H9 (cell line): Measurements from ENCODE around the gene BABAM1. TPM values are rescaled to one million over a fixed set of nuclear protein-coding genes. Genes with fewer than 3 reads are reported as not detected.
A peak's percentile ranks its signal among the peaks of the same experiment; 100 is the strongest.

Source experiments
- DNase-seq: peaks from one replicate; pipeline ENCODE4 v3.0.0-alpha.2; 2017
- H2AFZ ChIP-seq: one replicate; pipeline ENCODE4 v1.6.1; 2013; ENCODE audit warnings: mild to moderate bottlenecking, low read length, control low read depth, moderate library complexity
- H2AK5ac ChIP-seq: 2 replicates; pipeline ENCODE4 v1.6.1; 2013; ENCODE audit warnings: low read length, control low read depth, mixed read lengths; ENCODE audit not compliant: insufficient read length
- H2BK120ac ChIP-seq: one replicate; pipeline ENCODE4 v1.6.1; 2013; ENCODE audit warnings: low read depth, mild to moderate bottlenecking, low read length, control low read depth, inconsistent platforms; ENCODE audit not compliant: poor library complexity, severe bottlenecking
- H2BK12ac ChIP-seq: 2 replicates; pipeline ENCODE4 v1.6.1; 2013; ENCODE audit warnings: low read length, control low read depth, mixed read lengths, low read depth; ENCODE audit not compliant: insufficient read length
- H2BK15ac ChIP-seq: 2 replicates; pipeline ENCODE4 v1.6.1; 2013; ENCODE audit warnings: low read depth, low read length, control low read depth
- H2BK20ac ChIP-seq: one replicate; pipeline ENCODE4 v1.6.1; 2013; ENCODE audit warnings: low read depth, mild to moderate bottlenecking, low read length, control low read depth, inconsistent platforms; ENCODE audit not compliant: poor library complexity, severe bottlenecking
- H2BK5ac ChIP-seq: 2 replicates; pipeline ENCODE4 v1.6.1; 2013; ENCODE audit warnings: low read length, control low read depth, mixed read lengths; ENCODE audit not compliant: insufficient read length
- H3K14ac ChIP-seq: 2 replicates; pipeline ENCODE4 v1.6.1; 2013; ENCODE audit warnings: low read length, control low read depth; ENCODE audit not compliant: insufficient read depth
- H3K18ac ChIP-seq: 2 replicates; pipeline ENCODE4 v1.6.1; 2013; ENCODE audit warnings: low read depth, mild to moderate bottlenecking, mixed read lengths, low read length, control low read depth; ENCODE audit not compliant: insufficient read length
- H3K23ac ChIP-seq: 2 replicates; pipeline ENCODE4 v1.6.1; 2013; ENCODE audit warnings: low read length, control low read depth, mixed read lengths, low read depth; ENCODE audit not compliant: insufficient read length
- H3K23me2 ChIP-seq: 2 replicates; pipeline ENCODE4 v1.6.1; 2013; ENCODE audit warnings: low read depth, mild to moderate bottlenecking, mixed read lengths, low read length, control low read depth; ENCODE audit not compliant: insufficient read length, poor library complexity, severe bottlenecking
- H3K27ac ChIP-seq: 2 replicates; pipeline ENCODE4 v1.5.1; 2013; ENCODE audit warnings: low read length, control low read depth, mixed read lengths, low read depth; ENCODE audit not compliant: insufficient read length
- H3K27me3 ChIP-seq: 2 replicates; pipeline ENCODE4 v1.6.1; 2013; ENCODE audit warnings: low read length, control low read depth, inconsistent platforms; ENCODE audit not compliant: insufficient read depth
- H3K4ac ChIP-seq: 2 replicates; pipeline ENCODE4 v1.6.1; 2013; ENCODE audit warnings: low read depth, mild to moderate bottlenecking, control low read depth, inconsistent platforms, low read length, moderate library complexity
- H3K4me1 ChIP-seq: 2 replicates; pipeline ENCODE4 v1.6.1; 2013; ENCODE audit warnings: low read length, control low read depth, inconsistent platforms; ENCODE audit not compliant: insufficient read depth
- H3K4me2 ChIP-seq: 2 replicates; pipeline ENCODE4 v1.6.1; 2013; ENCODE audit warnings: low read length, control low read depth, mixed read lengths; ENCODE audit not compliant: insufficient read length, insufficient read depth
- H3K56ac ChIP-seq: 2 replicates; pipeline ENCODE4 v1.6.1; 2013; ENCODE audit warnings: low read depth, mild to moderate bottlenecking, mixed read lengths, low read length, control low read depth; ENCODE audit not compliant: insufficient read length
- H3K79me1 ChIP-seq: 2 replicates; pipeline ENCODE4 v1.6.1; 2013; ENCODE audit warnings: low read depth, mild to moderate bottlenecking, moderate library complexity, low read length, control low read depth, inconsistent platforms; ENCODE audit not compliant: insufficient read depth, poor library complexity, severe bottlenecking
- H3K79me2 ChIP-seq: 2 replicates; pipeline ENCODE4 v1.6.1; 2013; ENCODE audit warnings: low read length, control low read depth, inconsistent platforms; ENCODE audit not compliant: insufficient read depth
- H3K9ac ChIP-seq: 2 replicates; pipeline ENCODE4 v1.6.1; 2013; ENCODE audit warnings: low read length, control low read depth, mixed read lengths; ENCODE audit not compliant: insufficient read length; ENCODE audit errors: extremely low read depth
- H3K9me3 ChIP-seq: one replicate; pipeline ENCODE4 v1.6.1; 2013; ENCODE audit warnings: low read depth, low read length, inconsistent platforms; ENCODE audit not compliant: control insufficient read depth
- H3T11ph ChIP-seq: one replicate; pipeline ENCODE4 v1.6.1; 2013; ENCODE audit warnings: mild to moderate bottlenecking, low read length, control low read depth, inconsistent platforms
- H4K20me1 ChIP-seq: one replicate; pipeline ENCODE4 v1.6.1; 2013; ENCODE audit not compliant: control insufficient read depth, insufficient read length, insufficient read depth
- H4K5ac ChIP-seq: 2 replicates; pipeline ENCODE4 v1.6.1; 2013; ENCODE audit warnings: low read depth, mild to moderate bottlenecking, mixed read lengths, low read length, control low read depth; ENCODE audit not compliant: insufficient read length
- H4K8ac ChIP-seq: replicated peaks from 2 replicates; pipeline ENCODE4 v1.6.1; 2013; ENCODE audit warnings: low read length, control low read depth, mixed read lengths, low read depth; ENCODE audit not compliant: insufficient read length
- H4K91ac ChIP-seq: 2 replicates; pipeline ENCODE4 v1.6.1; 2013; ENCODE audit warnings: low read depth, mild to moderate bottlenecking, moderate library complexity, mixed read lengths, low read length, control low read depth; ENCODE audit not compliant: insufficient read length
- H3K27ac Mint-ChIP-seq, 3 experiments: 2 replicates in 2 of 3; 3 replicates in 1 of 3; pipeline ENCODE4 v1.8.0; 2020 to 2021; ENCODE audit warnings: mixed read lengths in 3 of 3, mild to moderate bottlenecking in 1 of 3, moderate library complexity in 1 of 3
- H3K27me3 Mint-ChIP-seq: 2 replicates; pipeline ENCODE4 v1.8.0; 2021; ENCODE audit warnings: low read depth, mild to moderate bottlenecking, moderate library complexity, mixed read lengths
- H3K36me3 Mint-ChIP-seq, 3 experiments: 2 replicates in 2 of 3; 3 replicates in 1 of 3; pipeline ENCODE4 v1.8.0; 2020 to 2021; ENCODE audit warnings: low read depth in 3 of 3, mixed read lengths in 3 of 3; ENCODE audit not compliant: insufficient read depth in 1 of 3
- H3K4me1 Mint-ChIP-seq, 2 experiments: 2 replicates each; pipeline ENCODE4 v1.8.0; 2020; ENCODE audit warnings: mixed read lengths in 2 of 2
- H3K4me3 Mint-ChIP-seq, 2 experiments: 2 replicates in 1 of 2; 3 replicates in 1 of 2; pipeline ENCODE4 v1.8.0; 2020 to 2021; ENCODE audit warnings: mild to moderate bottlenecking in 2 of 2, mixed read lengths in 2 of 2, moderate library complexity in 1 of 2
- H3K9me3 Mint-ChIP-seq, 2 experiments: 2 replicates in 1 of 2; 3 replicates in 1 of 2; pipeline ENCODE4 v1.8.0; 2020; ENCODE audit warnings: mild to moderate bottlenecking in 2 of 2, mixed read lengths in 2 of 2, moderate library complexity in 1 of 2
- CTCF ChIP-seq: fragments of 200-600 bp; sonication (generic); conservative IDR thresholded peaks from 3 replicates; pipeline ENCODE4 v1.8.0; 2021; ENCODE audit warnings: antibody characterized with exemption, mild to moderate bottlenecking
- WGBS: extraction: QIAGEN DNeasy Blood & Tissue Kit; methylation state at CpG from one replicate; pipeline ENCODE4 v1.1.7; 2013; ENCODE audit warnings: missing lambda C conversion rate, low lambda C conversion rate, mixed read lengths; ENCODE audit not compliant: insufficient read length; ENCODE audit errors: extremely low coverage; 5-methylcytosine and 5-hydroxymethylcytosine counted together
- total RNA-seq: library from RNA; stranded (reverse); gene quantifications from 2 replicates; pipeline ENCODE4 v1.2.1, GENCODE V29; 2021

BABAM1 gene
- total RNA-seq, 1 experiment from 2014 or later = 130 TPM

- H3K23me2 ChIP-seq = peaks cover 5% of the 10 kb centered on the region
- H2BK5ac ChIP-seq = no peak overlapping the region
- H2BK120ac ChIP-seq = no peak overlapping the region
- Mint-ChIP-seq H3K27me3 (peaks cover 7% of the 10 kb centered on the region), H3K9me3 (no peaks in the 10 kb centered on the region), H3K4me3 (peak overlapping the region in 1 of 2 experiments; percentile 60; a peak in 1 of 5 replicates), H3K4me1 (peaks cover 6 to 23% of the 10 kb centered on the region in 2 experiments), H3K36me3 (peaks cover 9 to 41% (median 27%) of the 10 kb centered on the region in 3 experiments), H3K27ac (0 out of 7 replicates have a peak overlapping the region, but pooled peaks of 1 of the 3 experiments have one; percentile 57)
- no peak overlapping the region for H4K8ac ChIP-seq
- H3K18ac ChIP-seq = no peak overlapping the region
- no peak overlapping the region for H2BK12ac ChIP-seq
- H3K27ac ChIP-seq = no peak overlapping the region
- TF ChIP-seq CTCF = no peak
- WGBS = no CpG with 5 or more reads among the region's 17 CpGs
- no peaks in the 10 kb centered on the region for H3K4me1 ChIP-seq
- no peaks in the 10 kb centered on the region for H3K27me3 ChIP-seq
- H4K91ac ChIP-seq = no peak overlapping the region
- H3K4me2 ChIP-seq = peak overlapping the region; percentile 37
- no peak overlapping the region for H3K23ac ChIP-seq
- H3K14ac ChIP-seq = no peak overlapping the region
- no peaks in the 10 kb centered on the region for H3K79me1 ChIP-seq
- H3K79me2 ChIP-seq = no peaks in the 10 kb centered on the region
- H2BK15ac ChIP-seq = no peak overlapping the region
- H4K5ac ChIP-seq = no peak overlapping the region
- no peaks in the 10 kb centered on the region for H4K20me1 ChIP-seq
- no peaks in the 10 kb centered on the region for H3K9me3 ChIP-seq
- no peak overlapping the region for H3T11ph ChIP-seq
- no peak for DNase-seq
- H2AK5ac ChIP-seq = no peak overlapping the region
- H2BK20ac ChIP-seq = no peak overlapping the region
- H3K9ac ChIP-seq = no peak overlapping the region
- H2AFZ ChIP-seq = no peak overlapping the region
- H3K56ac ChIP-seq = no peak overlapping the region
- no peak overlapping the region for H3K4ac ChIP-seq
These were observed 58.8 kb downstream of the BABAM1 start for GRCh38 chr19:17325881-17326594.
